NCI-H526 (cell line): ENCODE data around the gene PKP3.
"Not testable (repeated sequence)": the region's sequence is repeated elsewhere in the genome, so short reads cannot be mapped to it uniquely, and the experiment has no call there.

Source experiments
- DNase-seq, 2 experiments: peaks; one replicate each; lab custom pipeline; 2025; lab: John Stamatoyannopoulos, UW

Gene PKP3

DNA sequence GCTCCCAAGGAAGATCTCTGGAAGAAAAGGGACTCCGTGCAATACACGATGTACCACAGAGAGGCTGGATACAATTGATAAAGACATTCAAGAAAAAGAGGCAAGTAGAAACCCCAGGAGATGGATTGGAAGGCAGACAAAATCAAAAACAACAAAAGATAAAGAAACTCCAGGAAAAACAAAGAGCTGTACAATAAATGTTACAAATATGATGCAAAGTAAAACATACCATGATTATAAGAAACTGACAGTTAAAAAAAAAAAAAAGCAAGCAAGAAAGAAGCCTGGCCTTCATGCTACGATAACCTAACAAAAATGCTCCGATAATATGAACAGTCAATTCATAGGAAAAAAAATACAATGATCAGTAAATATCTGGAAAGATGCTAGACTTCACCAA lies 31.3 kb downstream of the PKP3 start:
- no peak for DNase-seq

DNA sequence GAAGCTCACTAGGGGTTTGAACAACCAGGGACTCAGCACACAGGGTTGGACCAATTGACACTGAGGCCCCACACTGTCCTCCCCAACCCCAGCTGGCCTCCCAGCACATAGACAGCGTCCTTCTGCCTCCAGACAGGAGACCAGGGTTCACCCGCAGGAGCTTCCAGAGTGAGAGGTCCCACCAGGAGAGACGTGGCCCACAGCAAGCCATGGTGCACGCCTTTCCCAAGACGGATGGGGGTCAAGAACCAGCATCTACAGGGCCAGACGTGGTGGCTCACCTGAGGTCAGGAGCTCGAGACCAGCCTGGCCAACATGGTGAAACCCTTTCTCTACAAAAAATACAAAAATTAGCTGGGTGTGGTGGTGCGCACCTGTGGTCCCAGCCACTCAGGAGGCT lies 32.8 kb downstream of the PKP3 start:
- DNase-seq = no peak

DNA sequence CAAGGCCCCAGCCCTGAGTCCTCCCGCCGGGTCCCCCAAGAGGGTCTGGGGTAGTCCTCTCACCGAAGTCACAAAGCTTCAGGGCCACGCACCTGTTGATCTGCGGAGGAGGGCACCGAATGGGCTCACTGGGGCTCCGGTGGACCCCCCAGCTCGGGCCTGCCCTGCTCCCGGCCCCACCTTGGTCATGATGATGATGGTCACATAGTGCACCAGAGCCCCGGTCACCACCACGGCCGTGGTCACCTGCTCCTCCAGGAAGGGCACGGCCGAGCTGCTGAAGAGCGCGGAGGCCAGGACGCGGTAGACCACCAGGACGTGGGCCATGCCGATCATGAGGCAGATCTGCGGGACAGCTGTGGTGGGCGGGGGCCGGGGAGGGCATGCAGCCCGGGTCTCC lies 34.3 kb downstream of the PKP3 start:
- DNase-seq = no peak

DNA sequence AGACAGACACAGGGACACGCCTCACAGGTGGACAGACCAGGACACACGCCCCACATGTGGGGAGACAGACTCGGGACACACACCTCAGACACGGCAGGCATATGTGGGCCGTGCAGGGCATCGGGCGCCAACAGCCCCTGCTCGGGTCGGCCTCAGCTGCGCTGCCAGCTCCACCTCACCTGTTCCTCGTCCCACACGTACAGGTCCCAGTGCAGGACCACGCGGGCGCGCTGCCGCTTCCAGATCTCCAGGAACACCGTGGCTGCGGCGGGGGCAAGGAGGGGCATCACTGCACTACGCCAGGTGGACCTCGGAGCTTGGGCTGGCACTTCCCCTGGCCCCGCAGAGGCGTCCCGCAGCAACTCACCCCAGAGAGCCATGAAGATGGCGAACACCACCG lies 35.4 kb downstream of the PKP3 start:
- DNase-seq = no peak

DNA sequence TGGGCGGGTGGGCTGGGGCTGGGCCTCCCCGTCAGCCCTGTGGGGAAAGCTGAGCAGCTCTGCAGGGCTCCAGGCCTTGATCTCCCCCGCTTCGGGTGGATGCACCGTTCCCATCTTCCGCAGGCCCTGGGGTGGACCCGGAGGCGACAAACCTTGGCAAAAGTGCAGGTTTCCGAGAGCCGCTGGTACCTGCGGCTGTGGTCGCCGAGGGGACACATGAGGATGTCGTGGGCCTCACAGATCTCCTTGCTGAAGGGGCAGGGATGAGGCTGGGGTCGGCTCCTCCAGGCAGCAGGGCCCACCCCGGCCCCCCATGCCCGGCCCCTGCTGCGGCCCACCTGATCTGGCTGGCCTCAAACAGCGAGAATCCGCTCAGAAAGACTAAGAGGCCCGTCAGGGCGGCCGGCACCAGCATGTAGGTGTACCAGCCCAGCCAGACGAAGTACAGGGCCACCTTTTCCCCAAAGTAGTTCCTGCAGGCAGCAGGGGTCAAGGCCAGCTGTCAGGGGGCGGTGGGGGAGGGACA lies 36.0 kb downstream of the PKP3 start:
- no peak for DNase-seq

DNA sequence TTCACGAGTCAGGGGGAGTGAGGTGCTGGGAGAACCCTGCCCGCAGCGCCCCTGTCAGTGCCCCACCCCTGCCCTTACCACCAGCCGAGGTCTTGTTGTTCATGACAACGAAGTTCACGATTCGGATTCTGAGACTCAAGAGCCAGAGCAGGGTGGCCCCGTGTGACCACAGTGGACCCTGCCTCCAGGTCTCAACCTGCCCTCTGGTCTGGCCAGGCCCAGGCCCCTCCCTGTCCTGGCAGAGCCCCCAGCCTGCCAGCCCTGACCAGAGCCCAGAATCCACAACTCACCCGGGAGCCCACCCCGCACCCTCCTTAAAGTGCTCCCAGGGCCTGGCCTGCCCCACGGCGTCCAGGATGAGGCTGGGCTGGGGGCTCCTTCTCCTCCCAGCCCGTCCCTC lies 37.9 kb downstream of the PKP3 start:
- DNase-seq = no peak

DNA sequence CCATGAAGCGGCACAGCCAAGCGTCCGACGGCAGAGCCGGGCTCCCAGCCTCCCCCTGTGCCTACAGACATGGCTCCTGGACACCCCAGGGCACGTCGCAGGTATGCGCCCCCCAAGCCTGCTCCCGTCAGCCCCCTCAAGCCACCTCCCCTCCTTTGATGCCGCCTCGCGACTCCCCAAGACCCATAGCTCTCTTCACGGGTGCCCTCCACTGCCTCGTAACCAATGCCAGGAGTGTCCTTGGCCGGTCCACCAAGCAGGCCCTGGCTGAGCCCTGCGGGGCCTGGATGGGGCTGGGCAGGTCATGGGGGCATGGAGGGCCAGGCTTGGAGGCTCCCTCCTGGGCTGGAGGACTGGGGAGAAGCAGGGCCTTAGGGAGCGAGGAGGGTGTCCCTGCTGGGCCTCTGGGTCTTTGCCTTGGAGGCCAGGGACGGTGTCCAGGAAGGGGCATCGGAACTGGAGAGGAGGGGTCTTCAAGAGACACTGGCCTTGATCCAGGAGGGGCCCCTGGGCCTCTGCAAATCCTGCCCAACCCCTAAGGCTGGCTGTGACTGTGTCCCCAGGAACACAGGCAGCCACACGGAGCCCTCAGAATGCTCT lies 38.6 kb downstream of the PKP3 start:
- DNase-seq = no peak

DNA sequence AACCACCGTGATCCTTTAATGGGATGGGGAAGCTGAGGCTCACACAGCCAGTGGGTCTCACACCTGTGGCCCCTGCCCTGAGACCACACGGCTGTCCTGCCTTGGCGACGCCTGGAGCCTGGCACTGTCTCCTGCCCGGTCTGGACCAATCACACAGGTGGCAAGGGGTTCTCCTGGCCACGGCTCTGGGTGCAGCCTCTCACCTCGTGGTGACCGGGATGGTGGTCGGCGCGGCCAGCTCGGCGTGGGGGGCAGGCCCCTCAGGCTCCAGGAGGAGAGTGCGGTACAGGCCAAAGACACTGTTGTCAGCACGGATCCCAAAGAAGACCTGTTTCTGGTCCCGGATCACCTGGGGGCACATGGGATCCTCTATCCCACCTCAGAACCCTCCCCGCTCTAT lies 39.1 kb downstream of the PKP3 start:
- DNase-seq = no peak

DNA sequence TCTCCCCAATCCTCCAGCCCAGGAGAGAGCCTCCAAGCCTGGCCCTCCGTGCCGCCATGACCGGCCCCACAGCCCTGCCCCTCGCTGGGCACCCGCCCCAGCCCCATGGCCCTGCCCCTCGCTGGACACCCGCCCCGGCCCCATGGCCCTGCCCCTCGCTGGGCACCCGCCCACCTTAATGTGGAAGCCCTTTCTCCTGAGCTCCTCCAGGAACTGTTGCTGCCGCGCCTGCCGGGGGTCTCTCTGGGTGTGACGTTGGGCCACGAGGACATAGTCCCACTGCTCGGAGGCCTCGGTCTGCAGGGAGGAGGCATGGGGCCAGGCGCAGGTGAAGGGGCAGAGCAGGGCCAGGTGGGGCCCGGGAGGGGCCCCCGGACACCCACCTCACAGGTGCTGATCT lies 39.6 kb downstream of the PKP3 start:
- DNase-seq = no peak

DNA sequence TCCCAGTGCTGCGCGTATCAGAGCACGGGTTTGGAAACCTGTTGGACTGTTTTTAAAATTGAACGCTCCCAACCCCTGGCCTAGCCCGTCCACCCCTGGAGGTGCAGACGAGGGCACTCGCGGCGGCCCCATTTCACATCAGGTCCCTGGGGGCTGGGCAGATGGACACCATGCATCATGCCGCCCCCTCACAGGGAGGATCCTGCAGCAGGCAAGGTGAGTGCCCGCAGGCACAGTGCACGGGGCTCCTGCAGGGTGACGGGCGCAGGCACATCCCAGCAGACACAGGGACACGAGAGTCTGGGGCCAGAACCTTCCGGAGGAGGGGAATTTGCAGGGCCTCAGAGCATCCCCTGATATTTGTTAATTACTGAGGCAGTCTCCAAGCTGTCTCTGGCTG lies 40.5 kb downstream of the PKP3 start:
- no peak for DNase-seq

DNA sequence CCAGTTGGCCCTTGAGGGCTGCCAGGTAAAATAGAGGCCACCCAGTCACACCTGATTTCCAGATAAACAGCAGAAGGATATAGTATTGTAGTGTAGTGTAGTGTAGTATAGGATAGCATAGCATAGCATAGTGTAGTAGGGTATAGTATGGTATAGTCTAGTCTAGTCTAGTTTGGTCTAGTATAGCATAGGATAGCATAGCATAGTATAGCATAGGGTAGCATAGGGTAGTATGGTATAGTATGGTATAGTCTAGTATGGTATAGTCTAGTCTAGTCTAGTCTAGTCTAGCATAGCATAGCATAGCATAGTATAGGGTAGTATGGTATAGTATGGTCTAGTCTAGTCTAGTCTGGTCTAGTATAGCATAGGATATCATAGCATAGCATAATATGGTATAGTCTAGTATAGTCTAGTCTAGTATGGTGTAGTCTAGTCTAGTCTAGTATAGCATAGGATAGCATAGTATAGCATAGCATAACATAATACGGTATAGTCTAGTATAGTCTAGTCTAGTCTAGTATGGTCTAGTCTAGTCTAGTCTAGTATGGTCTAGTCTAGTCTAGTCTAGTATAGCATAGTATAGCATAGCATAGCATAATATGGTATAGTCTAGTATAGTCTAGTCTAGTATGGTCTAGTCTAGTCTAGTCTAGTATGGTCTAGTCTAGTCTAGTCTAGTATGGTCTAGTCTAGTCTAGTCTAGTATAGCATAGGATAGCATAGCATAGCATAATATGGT lies 41.2 kb downstream of the PKP3 start:
- not testable (repeated sequence) for DNase-seq

DNA sequence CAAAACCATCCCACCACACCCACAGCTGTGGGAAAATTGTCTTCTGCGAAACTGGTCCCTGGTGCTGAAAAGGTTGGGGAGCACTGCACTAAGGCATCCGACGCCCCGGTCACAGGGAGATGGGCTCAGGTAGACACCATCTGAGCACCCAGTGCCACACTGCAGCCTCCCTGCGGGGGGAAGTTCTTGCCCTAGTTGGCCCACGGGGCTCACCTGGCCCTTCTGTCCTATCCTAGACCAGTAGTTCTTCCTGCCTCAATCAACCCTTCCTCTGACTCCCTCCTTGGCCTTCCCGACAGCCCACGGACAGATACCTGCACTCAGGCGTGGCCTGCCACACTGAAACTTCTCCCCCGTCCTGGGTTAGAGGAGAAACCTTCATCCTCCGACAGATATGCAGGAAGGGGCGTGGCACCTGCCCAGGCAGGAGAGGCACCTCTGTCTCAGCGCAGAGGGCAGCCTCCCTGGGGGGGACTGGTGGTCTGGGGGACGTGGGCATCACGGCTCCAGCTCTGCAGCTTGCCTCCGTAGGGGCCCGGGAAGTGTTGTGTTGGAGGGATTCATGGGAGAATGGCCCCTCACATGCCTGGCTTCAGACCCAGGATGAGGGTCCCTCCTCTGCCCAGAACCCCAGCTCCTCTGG lies 43.3 kb downstream of the PKP3 start:
- no peak for DNase-seq

DNA sequence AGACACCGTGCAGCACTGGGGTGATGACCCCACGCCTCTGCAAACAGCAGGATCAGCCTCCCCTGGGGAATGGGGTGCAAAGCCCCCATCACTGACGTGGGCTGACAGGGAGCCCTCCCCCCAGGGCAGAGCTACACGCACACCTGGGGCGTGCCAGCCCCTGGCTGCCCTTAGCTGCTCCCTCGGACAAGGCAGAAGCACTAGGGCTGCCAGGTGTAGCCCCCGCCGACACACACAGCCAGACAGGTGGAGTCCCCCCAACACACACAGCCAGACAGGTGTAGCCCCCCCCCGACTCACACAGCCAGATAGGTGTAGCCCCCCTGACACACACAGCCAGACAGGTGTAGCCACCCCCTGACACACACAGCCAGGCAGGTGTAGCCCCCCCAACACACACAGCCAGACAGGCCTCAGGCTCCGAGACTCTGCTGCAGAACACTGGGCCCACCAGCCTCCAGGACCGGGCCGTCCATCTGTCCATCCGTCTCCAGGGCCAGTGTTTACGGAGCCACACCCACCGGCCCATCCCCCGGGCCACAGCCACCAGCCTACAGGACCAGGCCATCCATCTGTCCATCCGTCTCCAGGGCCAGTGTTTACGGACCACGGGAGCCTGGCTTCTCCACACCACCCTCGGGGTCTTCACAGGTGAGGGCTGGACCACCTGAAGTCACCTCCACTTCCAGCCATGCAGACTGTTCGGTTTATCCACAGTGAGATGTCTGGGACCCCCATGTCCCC lies 44.3 kb downstream of the PKP3 start:
- DNase-seq = no peak

DNA sequence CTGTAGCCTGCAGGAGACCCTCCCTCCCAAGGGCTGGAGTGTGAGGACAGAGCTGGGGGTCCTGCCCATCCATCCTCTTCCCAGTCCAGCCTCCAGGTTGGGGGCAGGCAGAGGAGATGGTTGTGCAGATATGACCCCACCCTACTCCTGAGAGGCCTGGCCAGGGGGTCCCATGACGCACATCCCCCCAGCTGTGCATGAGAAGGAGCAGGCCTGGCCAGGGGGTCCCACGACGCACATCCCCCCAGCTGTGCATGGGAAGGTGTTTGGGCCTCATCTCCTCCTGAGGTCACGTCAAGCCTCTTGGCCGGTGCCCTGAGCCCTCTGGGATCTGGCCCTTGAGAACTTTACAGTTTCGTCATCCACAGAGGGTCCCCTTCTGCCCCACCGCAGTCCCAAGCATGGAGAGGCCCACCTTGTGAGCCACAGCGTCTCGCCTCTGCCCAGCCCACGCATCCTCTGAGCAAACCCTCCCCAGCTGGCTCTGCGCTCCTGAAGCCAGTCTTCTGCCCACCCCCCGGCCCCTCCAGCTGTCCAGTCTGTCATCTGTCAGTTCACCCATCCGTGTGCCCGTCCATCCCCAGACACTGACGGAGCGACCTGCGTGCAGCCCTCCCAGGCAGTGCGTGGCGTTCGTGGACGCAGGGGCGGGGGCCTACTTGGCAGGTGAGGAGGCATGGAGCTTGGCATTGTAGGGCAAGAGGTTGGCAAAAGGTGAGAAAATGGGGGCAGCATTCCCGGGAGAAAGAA lies 45.5 kb downstream of the PKP3 start:
- DNase-seq = no peak

DNA sequence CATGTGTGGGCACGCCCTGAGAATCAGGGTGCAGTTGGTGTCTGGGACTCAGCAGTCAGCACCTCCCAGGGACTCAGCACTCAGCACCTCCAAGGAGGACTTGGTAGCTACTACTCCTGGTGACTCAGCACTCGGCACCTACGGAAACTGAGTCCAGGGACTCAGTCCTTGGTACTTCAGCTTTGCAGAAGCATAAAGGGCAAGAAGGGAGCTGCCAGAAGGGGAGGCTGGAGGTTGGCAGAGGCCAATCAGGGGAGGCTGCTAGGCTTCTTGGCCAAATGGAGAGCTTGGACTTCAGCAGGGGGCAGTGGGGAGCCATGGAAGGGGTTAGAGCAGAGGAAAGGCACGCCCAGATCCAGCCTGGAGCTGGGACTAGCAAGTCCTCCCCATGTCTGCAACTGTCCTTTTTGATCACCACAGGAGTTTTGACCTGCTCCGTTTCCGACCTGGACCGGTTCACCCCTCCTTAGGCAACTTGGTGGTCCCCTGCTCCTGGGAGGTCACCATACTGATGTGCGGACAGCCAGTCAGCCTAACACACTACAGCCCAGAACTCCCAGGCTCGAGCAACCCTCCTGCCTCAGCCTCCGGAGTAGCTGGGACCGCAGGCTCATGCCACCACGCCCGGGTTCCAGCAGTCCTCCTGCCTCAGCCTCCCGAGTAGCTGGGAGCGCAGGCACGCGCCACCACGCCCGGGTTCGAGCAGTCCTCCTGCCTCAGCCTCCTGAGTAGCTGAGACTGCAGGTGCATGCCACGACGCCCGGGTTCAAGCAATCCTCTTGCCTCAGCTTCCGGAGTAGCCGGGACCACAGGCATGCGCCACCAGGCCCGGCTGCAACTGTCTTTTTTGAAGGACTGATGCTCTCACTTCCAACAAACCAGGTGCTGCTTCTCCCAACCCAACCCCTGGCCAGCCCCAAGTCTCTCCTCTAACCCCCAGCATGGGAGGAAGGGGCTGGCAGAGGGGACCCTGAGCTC lies 46.3 kb downstream of the PKP3 start:
- DNase-seq = no peak

DNA sequence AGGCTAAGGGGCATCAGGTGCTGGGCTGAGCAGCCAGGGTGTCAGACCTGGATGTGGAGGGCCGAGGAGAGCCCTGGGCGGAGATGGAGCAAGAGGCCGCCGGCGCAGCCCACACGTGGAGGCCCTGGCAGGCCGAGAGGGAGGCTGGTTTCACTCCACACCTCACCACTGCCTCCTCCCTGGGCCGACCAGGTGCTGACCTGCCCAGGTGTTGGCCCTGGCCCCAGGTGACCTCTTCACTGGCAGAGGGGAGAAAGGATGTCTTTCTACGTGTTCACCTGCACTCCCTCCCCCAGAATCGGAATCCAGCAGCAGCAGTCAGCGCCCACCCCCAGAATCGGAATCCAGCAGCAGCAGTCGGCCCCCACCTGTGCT lies 47.0 kb downstream of the PKP3 start:
- DNase-seq = no peak

DNA sequence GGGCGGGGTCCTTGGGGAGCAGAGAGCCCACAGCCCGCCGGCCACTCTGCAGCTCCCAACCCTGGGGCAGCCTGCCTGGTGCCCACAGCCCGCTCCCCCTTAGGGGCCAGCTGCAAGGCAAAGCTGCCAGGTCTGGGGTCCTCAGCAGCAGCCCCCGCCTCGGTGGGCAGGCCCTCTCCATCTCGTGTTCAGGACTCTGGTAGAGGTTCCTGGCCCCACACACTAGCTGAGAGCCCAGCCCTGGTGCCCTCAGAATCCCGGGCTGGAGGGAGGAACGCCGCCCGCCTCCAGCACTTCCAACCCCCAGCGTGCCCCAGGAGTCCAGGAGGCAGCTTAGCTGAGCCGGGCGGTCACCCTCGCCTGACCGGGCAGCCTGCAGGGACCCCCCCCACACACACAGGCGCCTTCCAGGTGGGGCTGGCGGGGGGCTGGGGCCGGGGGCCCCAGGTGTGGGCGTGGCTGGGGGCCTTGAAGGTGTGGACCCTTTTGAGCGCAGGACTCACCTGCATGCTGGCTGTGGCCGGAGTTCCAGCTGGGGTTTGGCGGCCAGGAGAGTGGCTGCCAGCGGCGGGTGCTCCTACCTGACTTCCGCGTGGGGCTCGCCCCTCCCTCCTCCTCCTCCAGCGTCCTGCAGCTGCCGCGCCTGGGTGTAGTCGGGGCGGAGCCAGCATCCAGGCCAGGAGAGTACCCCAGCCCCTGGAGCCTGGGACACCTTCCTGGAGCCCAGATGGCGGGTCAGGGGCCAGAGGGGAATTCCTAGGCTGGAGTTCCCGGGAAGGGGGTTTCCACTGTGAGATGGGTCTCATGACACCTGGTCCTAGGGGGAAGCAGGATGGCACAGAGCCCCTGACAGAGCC lies 47.6 kb downstream of the PKP3 start, which contains the start of gene ANO9:
TSS of gene ANO9 (minus strand) at position 594 of the 857 bp plus-strand sequence. CDS start at position 509, 85 bp downstream.
- DNase-seq = peak; percentile 68 to 94

DNA sequence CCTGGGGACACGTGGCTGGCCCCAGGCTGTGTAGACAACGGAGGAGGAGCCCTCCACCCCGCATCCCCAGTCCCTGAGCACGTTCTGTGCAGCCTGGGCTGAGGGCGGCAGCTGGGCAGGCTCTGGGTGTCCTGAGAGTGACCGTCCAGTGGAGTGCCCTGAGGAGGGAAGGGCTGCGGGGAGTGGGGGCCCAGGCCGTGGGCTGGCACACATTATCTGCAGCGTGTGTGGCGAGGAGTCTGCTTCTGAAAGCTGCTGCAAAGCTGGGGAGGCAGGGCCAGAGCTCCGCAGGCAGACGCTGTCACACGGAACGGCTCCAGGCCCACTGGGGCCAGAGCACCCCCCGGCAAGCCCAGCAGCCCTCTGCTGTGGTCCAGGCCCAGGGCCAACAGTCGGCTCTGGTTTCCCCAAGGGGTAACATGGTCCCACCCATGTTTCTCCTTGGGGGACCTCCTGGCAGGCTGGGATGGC lies 48.6 kb downstream of the PKP3 start:
- no peak for DNase-seq

DNA sequence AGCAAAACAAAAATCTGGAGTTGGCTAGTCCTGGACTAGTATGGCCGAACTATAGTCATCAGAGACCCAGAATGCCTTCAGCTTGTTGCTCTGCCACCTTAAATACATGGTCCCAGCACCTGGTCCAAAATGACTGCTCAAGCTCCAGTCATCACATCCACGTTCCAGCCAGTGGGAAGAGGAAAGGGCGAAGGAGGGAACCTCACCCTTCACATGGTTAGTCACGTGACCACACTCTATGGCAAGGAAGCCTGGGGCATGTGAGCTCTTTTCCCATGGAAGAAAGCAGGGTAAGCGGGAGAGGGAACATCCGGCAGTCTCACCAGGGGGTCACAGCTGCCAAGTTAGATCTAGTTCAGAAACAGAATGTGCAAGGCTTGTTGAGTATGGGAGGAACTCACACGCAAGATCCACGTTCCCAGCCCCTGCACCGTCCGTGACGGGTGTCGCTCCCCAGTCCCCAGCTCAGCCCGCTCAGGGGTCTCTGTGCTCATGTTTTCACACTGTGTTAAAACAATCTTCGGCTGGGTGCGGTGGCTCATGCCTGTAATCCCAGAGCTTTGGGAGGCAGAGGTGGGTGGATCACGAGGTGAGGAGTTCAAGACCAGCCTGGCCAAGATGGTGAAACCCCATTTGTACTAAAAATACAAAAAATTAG lies 49.7 kb downstream of the PKP3 start:
- DNase-seq = no peak
